Measurements from ENCODE around the gene NDRG2. TPM values are rescaled to one million over a fixed set of nuclear protein-coding genes. Genes with fewer than 3 reads are reported as not detected.
A peak's percentile ranks its signal among the peaks of the same experiment; 100 is the strongest.

NDRG2 gene
- polyA plus RNA-seq, 10 donors = 98.7 to 223 (median 147) TPM

DNA sequence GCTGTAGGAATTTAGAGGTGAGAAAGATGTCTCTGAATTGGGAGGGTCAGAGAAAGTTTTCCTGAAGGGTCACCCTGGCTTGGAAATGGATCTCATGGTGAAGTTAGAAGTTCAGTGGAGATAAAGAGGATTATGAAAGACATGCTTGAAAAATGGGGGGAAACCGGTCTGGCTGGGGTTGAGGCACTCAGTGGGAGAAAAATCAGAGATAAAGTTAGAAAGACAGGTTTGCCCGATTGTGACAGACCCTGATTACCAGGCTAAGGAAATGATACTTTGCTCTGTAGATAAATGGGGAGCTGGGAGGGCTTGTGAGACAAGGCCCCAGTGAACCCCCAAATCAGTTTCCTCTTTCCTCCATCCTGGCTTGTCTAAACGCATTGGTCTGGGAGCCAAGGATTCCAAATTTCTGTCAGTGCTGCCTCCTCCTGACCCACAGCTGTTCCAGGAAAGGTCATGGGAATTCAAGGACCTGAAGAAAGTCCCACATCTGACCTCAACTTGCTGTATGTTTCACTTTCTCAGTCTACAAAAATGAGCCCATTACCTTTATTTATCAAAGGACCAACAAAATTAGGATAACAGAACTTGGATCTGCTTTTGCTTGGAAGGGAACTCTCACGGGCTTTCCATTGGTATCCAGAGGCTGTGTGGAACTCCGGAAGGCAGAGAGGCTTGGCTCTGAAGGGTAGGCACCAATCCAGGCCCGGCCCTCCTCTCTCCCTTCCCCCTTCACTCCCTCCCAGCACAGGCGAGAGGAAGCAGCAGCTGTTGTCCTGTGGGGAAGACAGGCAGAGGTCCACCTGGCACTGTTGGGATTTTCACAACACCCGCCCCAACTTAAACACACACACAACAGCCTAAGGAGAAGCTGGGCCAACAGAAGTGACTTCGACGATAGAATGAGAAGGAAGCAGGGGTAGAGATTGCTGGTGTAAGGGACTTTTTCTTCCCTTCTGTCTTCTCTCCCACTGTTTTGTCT, 13.9 kb upstream of the NDRG2 start:
- DNase-seq = peak; percentile 89 to 96 (median 92)

DNA sequence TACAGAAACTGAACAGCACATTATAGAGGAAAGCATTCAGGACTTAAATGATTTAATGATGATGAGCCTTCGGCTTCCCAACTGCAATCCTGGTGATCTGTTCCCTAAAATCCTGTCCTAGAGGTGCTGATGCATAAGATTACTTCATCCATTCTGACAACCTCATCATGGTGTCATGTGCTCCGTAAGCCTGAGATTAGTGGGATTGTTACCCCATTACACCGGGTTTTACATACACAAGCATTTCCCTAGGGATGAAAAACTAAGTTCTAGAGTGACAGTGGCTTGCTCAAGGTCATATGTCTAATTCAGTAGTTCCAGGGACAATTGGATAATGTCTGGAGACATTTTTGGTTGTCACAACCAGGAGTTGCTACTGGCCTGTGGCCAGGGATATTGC, 12.3 kb upstream of the NDRG2 start:
- DNase-seq = no peak

DNA sequence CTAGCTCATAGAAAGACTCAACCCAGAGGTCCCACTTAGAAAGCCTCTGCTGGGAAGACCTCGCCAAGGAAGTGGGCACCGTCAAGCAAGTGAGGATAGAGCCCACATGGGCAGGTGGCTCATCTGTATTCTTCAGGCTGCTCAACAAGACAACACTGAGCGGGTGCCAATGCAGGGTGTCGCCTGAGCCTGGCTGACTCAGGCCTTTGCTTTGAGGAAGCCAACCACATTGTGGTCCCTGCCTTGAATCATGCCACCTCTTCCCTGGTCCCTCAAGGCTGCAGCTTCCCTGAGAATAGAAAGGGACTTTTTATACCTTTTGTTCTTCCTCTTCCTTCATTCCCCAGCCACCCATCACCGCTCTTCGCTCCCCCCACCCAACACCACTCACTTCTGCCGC, 11.9 kb upstream of the NDRG2 start:
- no peak for DNase-seq

DNA sequence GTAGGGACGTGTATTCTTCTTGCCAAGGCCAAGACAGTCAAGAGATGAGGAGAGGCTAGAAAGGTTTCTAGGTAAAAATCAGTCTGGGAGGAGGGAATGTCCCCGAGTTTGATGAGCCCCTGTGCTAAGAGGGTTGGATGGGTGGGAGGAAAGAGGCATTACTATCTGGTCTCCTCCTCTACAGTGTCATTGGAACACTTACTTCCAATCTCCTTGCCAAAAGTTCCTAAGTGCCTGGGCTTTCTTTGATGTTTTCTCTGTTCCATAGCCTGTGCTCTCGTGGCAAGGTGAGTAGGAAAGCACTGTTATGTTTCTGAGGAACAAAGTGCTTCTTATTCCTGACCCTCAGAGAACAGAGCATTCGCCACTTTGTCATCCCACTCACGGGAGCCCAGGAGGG, 9.8 kb upstream of the NDRG2 start, which contains the start of gene RNASE13:
RNASE13 (minus strand) TSS at position 101 of the 400 bp plus-strand sequence. CDS start 519 bp downstream, outside the sequence.
- DNase-seq = no peak

DNA sequence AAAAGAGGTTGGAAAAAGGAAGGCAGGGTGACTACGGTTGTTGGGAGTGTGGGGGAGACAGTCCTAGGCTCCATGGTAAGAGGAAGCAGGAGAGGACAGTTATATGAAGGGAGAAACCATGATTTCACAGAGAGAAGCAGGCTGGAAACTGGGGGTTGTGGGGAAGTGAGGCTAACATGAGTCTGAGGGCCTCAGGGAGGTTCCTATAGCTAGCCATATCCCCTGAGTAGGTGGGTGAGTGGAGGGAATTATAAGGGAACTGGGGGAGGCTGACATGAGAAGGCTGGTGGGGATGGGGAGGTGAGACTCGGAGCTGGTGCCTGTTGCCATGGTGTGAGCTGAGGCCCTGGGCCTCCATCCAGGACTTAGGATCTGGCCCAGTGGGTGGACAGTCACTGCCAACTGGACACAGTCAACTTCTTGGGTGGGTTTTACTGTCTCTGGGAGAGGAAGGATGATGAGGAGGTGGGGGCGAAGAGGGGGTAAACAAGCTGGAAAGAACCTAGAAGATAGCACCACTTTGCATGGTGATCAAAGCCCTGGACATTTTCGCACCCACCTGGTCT, 8.4 kb upstream of the NDRG2 start:
- no peak for DNase-seq

DNA sequence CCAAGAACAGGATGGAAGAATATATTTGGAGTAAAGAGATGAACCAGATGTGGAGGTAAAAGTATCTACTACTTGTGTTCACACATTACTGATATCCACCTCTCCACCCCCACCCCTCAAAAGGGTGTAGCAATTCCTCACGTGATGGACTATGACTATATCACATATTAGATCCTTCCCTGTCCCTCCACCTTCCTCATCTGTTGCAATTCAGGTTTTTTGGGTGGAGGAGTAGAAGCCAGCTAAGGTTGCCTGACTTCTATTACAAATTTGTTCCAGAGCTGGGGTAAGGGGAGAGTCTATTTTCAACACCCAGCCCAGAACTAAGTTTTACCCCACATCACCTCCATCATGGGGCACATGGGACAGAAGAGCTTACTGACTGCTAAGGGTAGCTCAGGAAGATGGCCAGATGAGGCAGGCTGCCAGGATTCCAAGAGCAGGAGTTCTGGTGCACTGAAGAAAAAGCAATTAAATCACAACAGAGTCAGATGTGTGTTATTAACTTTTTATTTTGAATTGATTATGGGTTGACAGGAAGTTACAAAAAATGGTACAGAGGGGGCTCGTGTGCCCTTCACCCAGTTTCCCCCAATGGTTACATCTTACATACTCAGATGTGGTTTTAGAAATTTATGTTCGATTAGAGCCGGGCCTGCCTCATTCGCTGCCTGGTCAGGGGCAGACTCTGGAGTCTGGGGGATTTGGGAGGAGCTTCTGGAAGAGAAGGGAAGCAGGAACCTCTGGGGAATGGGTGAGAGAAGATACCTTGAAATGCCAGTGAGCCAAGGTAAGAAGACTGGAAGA, 7.7 kb upstream of the NDRG2 start:
- DNase-seq = no peak

DNA sequence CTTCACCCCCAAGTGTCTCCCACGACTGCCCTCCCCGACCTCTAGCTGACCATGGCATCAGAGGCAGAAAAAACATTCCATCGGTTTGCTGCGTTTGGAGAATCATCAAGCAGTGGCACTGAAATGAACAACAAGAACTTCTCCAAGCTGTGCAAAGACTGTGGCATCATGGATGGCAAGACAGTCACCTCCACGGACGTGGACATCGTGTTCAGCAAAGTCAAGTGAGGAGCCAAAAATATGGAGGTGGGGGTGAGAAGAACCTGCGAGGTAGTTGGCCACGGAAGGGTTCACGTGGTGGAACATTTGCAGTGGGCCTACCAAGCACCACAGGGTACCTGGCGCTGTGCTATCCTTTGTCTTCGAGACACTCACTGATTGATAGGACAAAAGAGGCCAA, 5.7 kb upstream of the NDRG2 start:
- no peak for DNase-seq

DNA sequence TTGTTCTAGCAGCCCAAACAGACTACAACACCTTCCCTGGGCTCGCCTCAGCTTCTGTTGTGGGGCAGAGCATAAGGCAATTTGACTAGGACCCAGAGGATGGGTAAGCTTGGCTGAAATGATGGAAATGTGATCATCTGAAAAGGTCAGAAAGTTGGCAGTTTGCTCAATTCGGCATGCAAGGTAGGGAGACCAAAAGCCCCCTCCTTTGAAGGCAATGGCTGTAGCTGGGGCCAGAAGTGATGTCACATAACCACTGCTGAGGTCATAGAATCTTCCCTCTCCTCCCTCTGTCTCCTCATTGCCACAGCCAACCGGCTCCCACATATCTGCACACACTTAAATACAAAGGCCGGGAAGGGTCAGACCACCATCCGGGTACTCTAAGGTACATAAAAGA, 5.1 kb upstream of the NDRG2 start, which contains the start of gene TPPP2:
TPPP2 (plus strand) TSS at position 301 of the 400 bp plus-strand sequence. CDS start 365 bp downstream, outside the sequence.
- DNase-seq = no peak

DNA sequence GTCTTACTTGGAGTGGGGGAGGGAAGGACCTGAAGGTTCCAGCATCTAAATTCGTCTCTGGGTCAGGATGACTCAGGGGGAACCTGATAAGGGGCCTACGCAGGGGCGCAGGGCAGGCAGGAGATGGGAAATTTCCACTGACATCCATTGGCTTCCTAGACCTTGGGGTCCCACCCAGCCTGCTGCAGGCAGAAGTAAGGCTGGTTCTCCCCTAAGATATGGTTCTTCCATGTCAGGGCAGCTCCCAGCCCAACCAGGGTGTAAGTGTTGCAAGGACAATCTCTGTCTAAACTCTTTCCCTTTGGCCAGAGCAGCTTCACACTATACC, 2.1 kb upstream of the NDRG2 start:
- no peak for DNase-seq

DNA sequence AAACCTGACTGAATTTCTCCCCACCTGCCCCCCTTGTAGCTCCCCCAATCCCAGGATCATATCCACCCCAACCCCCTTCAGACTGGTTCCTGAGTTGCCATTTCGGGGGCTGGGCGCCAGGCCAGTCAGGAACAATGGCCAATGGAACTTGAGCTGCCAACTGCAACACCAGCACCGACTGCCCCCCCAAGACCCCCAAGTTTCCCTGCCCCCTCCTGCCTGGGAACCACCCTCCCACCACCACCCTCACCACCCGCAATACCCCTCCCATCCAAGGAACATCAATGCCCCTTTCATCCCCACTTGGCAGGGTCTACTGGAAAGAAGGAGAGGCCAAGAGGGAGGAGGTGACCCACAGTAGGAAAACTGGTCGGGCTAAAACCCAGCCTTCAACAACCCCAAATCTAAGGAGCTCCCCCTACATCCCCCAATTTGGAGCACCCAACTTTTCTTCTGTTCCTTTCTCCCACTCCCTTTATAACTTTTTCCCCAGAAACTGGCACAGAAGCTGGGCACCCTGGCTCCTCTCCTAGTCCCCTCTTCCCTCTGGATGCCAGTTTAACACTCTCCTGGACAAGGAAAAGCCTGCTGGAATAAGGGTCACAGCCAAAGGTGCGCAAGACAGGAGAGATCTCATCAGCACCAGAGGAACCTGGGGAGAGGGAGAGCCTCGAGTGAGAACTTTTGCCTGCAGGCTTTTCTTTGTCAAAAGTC, 1.6 kb upstream of the NDRG2 start:
- DNase-seq = no peak

DNA sequence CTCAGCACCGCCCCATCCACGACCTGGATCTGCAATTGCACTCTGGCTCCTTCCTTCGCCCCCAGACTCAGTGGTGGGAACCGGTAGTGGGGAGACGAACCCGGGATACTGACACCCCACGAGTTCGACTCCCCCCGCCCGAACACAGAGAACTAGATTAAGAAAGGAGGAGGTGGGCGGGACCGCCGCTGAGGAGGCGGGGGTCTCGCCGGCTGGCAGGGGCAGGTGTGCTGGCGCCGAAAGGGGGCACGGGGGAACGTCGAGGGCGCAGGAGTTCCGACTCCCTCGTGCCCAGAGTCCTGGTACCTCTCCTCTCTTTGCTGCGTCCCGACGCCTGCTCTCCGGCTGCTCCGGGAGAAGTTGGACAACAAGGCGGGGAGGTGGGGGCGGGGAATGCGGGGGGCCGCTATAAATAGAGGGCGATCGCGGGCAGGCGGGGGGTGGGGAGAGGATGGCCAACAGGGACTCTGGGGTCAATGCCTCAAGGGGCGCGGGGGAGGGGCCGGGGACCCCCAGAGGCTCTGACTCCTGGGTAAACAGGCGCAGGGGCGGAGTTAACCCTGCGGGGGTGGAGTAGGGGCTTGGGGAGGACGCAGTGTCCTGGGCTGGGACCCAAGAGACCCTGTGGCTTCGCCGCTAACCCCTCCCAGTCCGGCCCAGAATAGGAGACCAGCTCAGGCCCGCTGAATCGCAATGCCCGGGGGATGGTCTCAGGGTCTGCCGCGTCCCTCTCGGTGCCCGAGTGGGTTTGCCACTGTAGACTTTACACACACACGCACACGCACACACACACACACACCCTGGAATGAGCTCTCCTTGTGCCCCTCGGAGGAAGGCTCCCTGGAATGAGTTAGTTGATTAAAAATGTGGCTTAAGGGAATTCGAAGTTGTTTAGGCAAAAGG, 761 bp upstream of the NDRG2 start:
- DNase-seq = peak; percentile 30 to 85 (median 33)

DNA sequence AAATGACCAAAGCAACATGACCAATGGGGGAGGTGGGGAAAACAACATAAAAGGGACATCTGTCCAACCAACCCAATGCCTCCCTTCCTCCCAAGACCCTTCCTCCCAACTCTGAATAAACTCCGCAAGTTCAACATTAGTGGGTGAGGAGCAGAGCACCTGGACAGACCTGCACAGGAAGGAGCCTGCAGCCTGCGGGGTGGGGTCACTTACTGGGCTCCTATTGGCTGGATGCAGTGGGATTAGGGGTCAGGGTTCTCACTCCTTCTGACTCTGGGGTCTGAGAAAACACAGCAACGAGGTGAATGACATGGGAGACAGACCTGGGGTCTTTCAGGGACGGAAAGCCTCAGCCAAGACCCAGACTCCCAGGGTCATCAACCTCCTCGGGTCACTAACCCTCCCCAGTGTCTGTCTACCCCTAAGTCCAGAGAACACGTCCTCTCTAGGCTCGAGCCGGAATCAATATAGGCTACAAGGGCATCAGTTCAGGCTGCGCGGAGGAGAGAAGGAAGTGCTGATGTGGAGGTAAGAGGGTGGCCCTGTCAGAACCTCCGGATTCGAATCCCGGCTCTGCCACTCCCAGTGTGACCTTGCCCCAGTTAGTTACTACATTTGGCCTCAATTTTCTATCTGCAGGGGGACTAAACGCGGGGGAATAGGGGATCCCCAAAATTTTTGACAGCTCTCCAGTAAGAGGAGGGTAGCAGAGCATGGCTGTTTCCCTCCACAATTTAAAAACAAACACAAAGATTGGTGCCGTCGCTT, 860 bp downstream of the NDRG2 start:
- no peak for DNase-seq

DNA sequence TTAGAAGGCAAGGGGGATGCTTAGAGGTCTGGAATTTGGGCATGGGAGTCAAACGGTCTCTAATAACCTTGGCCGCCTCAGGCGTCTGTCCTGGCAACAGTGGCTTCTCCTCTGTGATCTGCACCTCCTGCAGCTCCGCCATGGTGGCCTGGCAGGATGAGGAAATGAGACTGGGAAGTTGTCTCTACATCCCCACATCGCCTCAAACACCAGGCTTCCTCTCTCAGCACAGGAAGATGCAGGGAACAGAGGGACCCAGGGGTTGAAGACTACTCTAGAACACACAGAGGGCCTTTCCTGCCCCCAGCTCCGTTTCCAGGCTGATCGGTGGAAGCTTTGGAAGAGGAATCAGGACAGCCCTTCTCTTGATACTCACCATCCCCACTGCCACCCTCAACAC, 1.7 kb downstream of the NDRG2 start:
- no peak for DNase-seq

DNA sequence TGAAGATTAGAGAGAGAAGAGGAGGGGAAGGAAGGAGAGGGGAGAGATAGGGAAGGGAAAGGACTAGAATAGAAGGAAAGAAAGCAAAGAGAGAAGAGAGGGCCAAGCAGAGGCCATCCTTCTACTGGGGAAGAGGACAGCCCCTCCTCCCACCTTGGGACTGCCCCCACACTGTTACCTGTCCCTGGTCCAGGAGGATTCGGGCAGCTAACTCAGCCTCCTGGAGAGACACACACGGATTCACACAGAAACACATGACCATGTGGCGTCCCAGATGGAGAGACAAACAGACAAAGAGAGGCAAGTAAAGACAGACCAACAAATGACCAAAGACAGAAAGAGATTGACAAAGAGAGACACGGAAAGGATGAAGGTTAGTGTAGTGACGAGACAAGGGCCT, 2.2 kb downstream of the NDRG2 start:
- DNase-seq = no peak

DNA sequence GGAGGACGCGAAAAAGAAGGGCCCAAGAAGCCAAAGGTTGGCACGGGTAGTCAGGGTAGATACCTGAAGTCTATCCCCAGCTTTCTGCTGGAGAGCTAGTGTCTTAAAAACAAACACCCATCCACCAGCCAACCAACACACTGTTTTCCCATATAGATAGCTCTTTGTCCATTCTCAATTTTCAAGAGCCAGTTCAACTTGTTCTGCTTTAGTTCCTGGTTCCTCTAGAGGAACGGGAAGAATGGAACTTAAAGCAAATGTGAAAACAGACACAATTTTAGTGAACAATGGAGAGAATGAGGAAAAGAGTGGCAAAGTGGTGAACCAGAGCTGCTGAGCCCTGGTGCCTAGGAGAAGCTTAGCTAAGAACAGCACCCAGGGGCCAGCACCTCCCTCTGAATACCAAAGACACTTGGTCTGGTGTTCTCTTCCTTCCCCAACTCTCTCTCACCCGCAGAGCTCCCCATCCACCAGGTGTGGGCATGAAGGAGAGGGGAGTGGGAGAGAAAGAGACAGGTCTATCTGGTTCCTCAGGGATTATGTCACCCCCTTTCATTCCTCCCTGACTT, 3.8 kb downstream of the NDRG2 start:
- no peak for DNase-seq

DNA sequence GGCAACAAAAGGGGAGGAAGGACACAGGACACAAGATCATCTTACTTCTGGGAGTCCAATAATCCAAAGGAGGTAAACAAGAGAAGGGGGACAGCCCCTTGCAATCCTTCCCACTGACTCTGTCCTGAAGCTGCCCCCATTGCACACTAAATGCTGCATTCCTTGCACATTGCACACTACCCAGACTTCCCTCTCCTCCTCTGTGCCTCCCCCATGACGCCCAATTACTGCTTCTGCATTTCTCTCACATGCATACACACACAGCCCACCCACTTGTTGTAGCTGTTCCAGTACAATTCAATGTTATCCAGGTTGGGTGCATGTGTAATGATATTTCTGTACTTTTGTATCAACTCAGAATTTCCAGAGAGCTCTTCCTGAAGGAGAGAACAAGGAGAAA, 5.5 kb downstream of the NDRG2 start:
- DNase-seq = no peak

DNA sequence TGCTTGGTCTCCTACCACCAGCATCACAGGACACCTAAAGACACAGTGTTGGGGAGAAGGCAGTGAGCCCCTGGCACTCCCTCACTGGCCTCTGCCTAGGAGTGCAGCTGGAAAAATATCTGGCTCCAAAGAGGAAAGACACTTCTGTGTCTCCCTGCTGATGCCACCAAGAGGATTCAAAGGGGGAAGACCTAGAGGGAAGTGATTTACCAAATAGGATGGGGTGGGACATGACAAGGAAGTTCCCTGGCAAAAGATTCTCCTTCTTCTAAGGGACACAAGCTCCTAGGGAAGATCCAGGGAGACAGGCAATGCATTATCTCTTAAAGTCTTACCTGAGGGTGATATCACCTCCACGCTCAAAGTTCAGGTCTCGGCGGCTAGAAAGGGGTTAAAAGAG, 6.1 kb downstream of the NDRG2 start:
- DNase-seq = no peak

DNA sequence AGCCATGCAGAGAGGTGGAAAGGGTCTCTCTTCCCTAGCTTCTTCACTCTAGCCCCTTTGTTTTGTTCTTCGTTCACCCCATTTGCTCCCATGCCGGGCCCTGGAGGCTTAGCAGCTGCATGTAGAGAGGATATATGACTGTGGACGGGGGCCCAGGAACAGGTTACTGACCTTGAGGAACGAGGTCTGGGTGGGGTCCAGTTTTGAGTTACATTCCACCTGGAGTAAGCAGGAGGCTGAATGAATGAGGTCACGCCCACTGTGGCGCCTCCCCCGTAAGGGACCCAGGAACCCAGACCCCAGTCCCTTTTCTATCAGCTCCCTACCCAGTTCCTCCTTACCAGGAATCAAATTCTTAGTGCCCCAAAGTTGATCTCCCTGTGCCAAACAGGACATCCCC, 6.6 kb downstream of the NDRG2 start:
- no peak for DNase-seq

DNA sequence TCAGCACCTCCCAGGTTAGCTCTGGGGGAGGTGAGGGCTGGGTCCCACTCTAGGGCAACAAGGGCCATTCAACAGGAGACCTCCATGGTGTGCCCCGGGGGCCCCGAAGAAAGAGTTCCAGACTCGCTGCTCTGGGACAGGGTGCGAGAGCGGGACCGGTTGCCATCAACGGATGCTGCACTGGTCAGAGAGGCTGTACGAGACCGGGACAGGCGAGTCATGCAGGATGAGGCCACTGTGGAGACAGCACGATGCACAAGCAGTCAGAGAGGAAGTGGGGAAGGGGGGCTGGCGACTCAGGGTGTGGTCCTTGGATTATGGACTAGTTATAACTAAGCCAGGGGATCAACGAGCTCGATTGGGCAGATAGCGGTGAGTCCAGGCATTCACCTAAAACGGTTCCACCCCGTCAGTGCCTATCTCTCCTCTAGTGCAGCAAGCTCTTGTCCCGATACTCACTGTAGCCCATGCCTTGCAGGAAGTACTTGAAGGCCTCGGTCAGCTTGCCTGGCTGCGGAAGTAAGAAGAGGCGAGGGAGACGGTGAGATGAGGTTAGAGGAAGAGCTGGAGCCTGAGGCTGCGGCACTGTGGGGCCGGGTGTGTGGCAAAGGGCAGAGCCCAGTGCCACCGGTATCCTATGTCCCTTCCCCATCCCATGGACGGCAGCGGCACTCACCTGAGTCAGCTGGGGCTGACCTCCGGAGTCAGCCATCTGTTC, 7.2 kb downstream of the NDRG2 start:
- DNase-seq = no peak
